HepG2 (cell line): Measurements from ENCODE around the gene ODAD4. TPM values are rescaled to one million over a fixed set of nuclear protein-coding genes. Genes with fewer than 3 reads are reported as not detected.

ENCODE experiments used
- AGO1 ChIP-seq: fragments of 200-400 bp; formaldehyde crosslinking; IDR thresholded peaks from 2 replicates; pipeline ENCODE4 v1.6.1; 2017; ENCODE audit warnings: mild to moderate bottlenecking, low read depth, low read length, moderate library complexity; ENCODE audit not compliant: poor library complexity, severe bottlenecking
- AGO2 ChIP-seq: fragments of 200-400 bp; formaldehyde crosslinking; optimal IDR thresholded peaks from 2 replicates; pipeline ENCODE3; 2017; ENCODE audit warnings: mild to moderate bottlenecking, low read depth, low read length, moderate library complexity
- EZH2 ChIP-seq: conservative IDR thresholded peaks from 2 replicates; pipeline ENCODE4 v1.6.1; 2012; ENCODE audit warnings: mild to moderate bottlenecking, low read depth, low read length, moderate library complexity
- FOXP1 ChIP-seq, 2 experiments: fragments of 450-650 bp in 1 of 2; IDR thresholded peaks; 2 replicates each; pipeline ENCODE4 v1.6.1; 2017 to 2018; ENCODE audit warnings: antibody characterized with exemption in 1 of 2
- HNRNPL ChIP-seq: fragments of 200-400 bp; formaldehyde crosslinking; IDR thresholded peaks from 2 replicates; pipeline ENCODE4 v1.6.1; 2017; ENCODE audit warnings: mild to moderate bottlenecking, low read depth, low read length
- PAF1 ChIP-seq: IDR thresholded peaks from 2 replicates; pipeline ENCODE4 v1.6.1; 2016; ENCODE audit warnings: missing genetic modification reagents, missing compliant biosample characterization
- PITX1 ChIP-seq: sonication (generic); formaldehyde crosslinking; IDR thresholded peaks from 2 replicates; pipeline ENCODE4 v1.5.1; 2020; ENCODE audit warnings: mild to moderate bottlenecking, missing genetic modification reagents
- XRCC5 ChIP-seq: fragments of 200-400 bp; formaldehyde crosslinking; optimal IDR thresholded peaks from 2 replicates; pipeline ENCODE3; 2017; ENCODE audit warnings: mild to moderate bottlenecking, low read length
- polyA plus RNA-seq, 8 experiments: library from polyadenylated mRNA; depleted of rRNA in 3 of 8; stranded (reverse) in 7 of 8; unstranded in 1 of 8; fragments of >200 nt; fragmentation: Illumina TruSeq in 4 of 8; extraction: Trizol in 4 of 8; gene quantifications; 2 replicates each; pipeline versions ENCODE4 v1.2.1 to v1.2.3, GENCODE V29; 2011 to 2016; ENCODE audit warnings: low read depth in 4 of 8, missing spikeins in 1 of 8, mixed read lengths in 1 of 8; ENCODE audit not compliant: insufficient read depth in 1 of 8
- total RNA-seq, 5 experiments: library from RNA; depleted of rRNA; stranded (reverse); fragments of >200 nt; fragmentation: Illumina TruSeq; extraction: Trizol; gene quantifications; 2 replicates each; pipeline ENCODE4 v1.2.3, GENCODE V29; 2016; ENCODE audit warnings: low read depth in 1 of 5
- TF ChIP-seq, protein P1 (sequence below): sonication (generic); formaldehyde crosslinking; IDR thresholded peaks from 2 replicates; pipeline ENCODE4 v1.4.0; 2020; ENCODE audit warnings: missing genetic modification reagents
- TF ChIP-seq, protein P2 (sequence below): sonication (generic); formaldehyde crosslinking; IDR thresholded peaks from 2 replicates; pipeline ENCODE4; 2020; ENCODE audit warnings: missing genetic modification reagents, mild to moderate bottlenecking, borderline replicate concordance

ODAD4 gene
- total and polyA plus RNA-seq, 2 of the 13 experiments (the other 11 are each of a cell fraction or from before 2014, with no cell fraction given): 0.48 to 0.53 TPM

DNA sequence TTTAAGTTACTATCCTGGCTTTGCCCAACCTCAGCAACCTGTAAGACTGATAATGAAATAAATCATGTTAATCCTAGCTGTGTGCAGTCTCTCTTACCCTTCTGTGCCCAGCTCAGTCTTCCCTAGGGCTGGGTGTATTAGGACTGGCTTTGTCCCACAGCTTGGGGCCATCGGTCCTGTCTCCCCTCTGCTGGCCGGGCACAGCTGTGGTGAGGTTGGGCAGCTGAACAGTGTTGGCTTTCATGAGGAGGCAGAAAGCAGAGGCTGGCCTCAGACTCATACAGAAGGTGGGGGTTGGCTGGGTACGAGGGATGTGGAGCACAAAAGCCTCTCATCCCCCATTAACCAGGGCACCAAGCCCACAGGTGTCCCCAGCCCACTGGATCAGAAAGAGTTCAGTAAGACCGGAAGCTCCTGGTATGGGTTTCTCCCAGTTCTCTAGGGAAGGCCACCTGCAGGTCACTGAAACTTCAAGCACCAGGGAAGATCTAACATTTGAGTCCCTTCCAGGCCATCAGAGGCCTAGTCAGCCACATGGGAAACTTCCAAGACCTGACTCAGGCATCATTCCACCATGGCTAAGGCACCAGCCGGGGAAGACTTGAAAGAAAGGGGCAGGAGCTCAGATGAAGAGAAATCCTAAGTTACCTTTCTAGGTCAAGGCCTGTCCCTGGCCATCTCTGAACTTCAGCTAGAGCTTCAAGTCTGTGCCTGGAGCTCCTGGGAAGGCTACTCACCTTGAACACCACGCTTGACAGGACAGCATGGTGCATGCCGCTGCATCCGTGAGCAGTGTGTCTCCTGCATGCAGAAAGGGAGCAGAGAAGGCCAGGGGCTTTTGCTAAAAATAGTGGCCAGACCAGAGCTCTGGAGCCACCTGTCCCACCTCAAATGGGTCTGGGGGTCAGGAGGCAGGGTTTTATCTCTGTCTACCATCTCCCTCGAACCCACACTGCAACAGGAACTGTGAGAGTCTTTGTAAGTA is 45.0 kb downstream of the ODAD4 start (continued):
- peak; percentile 59 for TF ChIP-seq AGO2
- no peak for TF ChIP-seq PITX1
- TF ChIP-seq AGO1: peak; percentile 83
- TF ChIP-seq PAF1 (CRISPR knock-in tag): peak; percentile 53; the same call in 1 of the 2 replicates
- TF ChIP-seq, protein P1, sequence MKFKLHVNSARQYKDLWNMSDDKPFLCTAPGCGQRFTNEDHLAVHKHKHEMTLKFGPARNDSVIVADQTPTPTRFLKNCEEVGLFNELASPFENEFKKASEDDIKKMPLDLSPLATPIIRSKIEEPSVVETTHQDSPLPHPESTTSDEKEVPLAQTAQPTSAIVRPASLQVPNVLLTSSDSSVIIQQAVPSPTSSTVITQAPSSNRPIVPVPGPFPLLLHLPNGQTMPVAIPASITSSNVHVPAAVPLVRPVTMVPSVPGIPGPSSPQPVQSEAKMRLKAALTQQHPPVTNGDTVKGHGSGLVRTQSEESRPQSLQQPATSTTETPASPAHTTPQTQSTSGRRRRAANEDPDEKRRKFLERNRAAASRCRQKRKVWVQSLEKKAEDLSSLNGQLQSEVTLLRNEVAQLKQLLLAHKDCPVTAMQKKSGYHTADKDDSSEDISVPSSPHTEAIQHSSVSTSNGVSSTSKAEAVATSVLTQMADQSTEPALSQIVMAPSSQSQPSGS (CRISPR knock-in tag): no peak
- no peak for TF ChIP-seq EZH2
- TF ChIP-seq FOXP1 (IDR thresholded peaks at IDR 0.05): no peak
- no peak for TF ChIP-seq FOXP1 (CRISPR knock-in tag; IDR thresholded peaks at IDR 0.05)
- TF ChIP-seq HNRNPL: 0 out of 2 replicates have a peak, but pooled peaks have one; percentile 39
- TF ChIP-seq, protein P2, sequence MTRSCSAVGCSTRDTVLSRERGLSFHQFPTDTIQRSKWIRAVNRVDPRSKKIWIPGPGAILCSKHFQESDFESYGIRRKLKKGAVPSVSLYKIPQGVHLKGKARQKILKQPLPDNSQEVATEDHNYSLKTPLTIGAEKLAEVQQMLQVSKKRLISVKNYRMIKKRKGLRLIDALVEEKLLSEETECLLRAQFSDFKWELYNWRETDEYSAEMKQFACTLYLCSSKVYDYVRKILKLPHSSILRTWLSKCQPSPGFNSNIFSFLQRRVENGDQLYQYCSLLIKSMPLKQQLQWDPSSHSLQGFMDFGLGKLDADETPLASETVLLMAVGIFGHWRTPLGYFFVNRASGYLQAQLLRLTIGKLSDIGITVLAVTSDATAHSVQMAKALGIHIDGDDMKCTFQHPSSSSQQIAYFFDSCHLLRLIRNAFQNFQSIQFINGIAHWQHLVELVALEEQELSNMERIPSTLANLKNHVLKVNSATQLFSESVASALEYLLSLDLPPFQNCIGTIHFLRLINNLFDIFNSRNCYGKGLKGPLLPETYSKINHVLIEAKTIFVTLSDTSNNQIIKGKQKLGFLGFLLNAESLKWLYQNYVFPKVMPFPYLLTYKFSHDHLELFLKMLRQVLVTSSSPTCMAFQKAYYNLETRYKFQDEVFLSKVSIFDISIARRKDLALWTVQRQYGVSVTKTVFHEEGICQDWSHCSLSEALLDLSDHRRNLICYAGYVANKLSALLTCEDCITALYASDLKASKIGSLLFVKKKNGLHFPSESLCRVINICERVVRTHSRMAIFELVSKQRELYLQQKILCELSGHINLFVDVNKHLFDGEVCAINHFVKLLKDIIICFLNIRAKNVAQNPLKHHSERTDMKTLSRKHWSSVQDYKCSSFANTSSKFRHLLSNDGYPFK: 0 out of 2 replicates have a peak, but pooled peaks have one; percentile 6
- no peak for TF ChIP-seq XRCC5
